HG02938 (cell line): ENCODE data around the gene SRGAP2C.
"Not testable (repeated sequence)": the region's sequence is repeated elsewhere in the genome, so short reads cannot be mapped to it uniquely, and the experiment has no call there.

Experiments
- ATAC-seq: cut with Tn5 transposase; IDR thresholded peaks from one replicate; pipeline ENCODE4 v1.9.1; 2021; ENCODE audit warnings: mild to moderate bottlenecking, moderate library complexity; ENCODE audit not compliant: unreplicated experiment

Gene SRGAP2C

DNA sequence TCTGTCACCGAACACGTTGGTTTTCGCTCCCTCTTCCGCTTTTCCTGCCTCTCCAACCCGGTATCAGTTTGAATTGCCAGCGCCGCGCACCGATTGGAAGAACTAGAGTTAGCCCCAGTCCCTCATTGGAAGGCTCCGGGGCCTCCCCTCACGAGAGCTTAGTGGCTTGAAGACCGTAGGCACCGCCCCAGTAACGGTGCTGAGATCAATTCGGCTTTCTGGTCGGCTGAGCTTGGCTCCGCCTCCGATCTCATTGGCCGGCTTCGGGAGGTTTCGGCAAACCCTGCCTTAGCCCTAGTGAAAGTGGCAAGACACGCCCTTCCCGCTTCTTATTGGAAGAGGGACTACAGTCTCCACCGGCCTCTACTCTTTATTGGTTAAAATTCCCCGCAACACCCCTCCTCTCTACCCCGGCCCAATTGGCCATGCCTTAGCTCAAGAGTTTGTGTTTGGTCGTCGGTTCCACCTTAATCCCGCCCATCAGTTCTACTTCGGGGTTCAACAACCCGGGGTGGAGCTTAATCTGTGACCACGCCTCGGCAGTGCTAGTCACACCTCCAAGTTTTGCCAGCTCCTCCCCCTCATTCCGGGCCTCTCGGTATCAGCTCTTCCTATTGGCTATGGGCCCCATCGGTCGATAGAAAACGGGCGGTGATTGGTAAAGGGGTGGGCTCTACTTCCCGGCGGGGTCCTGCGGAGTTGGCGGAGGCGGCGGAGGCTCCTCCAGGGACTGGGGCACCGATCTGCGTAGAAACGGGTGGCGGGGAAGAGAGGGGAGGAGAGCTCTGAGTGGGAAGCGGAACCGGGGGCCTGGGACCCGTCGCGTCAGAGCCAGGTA, at the start of gene SRGAP2C, which contains the start of gene FAM72B:
SRGAP2C (plus strand) TSS at position 686 of the 838 bp plus-strand sequence. CDS start 2,472 bp downstream, outside the sequence.
FAM72B (minus strand) TSS at position 51 of the 838 bp plus-strand sequence. CDS start 851 bp downstream, outside the sequence.
- peak; percentile 77 for ATAC-seq

DNA sequence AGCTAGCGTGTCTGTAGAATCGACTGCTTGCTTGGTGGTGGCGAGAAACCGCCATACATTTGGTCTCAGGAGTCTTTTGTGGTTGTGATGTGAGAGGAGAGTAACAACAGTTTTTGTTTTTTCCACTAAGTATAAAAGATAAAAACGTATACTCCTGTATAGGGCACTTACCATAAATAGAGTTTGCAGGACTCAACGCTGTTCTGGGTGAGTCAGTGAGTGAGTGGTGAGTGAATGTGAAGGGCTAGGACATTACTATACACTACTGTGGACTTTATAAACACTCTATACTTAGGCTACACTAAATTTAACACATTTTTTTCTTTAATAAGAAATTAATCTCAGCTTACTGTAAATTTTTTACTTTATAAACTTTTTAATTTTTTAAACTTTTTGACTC, 44.4 kb upstream of the SRGAP2C start:
- not testable (repeated sequence) for ATAC-seq

DNA sequence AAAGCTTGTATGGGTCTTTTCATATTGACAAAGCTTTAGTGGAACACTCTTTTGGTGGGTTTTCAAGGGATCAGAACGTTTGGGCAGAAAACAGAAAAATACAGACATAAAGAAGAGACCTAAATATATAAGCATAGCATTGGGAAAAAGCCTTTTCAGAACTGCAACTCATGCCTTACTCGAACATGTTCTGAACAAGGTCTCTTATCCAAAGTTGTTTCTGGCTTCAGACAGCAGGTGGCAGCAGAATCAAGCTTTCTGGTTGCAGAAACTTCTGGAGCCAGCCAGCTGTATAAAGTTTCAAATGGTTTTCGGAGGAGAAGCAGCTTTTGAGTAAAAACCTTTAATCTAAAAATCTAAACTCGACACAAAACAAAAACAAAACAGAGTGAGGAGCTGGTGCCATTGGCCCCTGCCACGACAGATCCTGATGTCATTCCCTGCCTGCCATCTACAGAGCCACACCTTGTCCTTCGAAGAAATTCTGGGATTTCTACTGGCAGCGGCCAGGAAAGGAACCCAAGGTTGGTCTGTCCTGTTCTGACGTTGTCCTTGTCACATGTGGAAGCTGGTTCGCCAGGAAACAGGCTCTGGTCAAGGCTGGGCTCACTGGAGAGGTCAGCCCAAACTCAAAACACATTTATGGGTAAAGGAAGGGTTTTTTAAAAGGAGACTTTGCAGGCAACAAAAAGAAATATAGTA, 36.1 kb upstream of the SRGAP2C start:
- not testable (repeated sequence) for ATAC-seq

DNA sequence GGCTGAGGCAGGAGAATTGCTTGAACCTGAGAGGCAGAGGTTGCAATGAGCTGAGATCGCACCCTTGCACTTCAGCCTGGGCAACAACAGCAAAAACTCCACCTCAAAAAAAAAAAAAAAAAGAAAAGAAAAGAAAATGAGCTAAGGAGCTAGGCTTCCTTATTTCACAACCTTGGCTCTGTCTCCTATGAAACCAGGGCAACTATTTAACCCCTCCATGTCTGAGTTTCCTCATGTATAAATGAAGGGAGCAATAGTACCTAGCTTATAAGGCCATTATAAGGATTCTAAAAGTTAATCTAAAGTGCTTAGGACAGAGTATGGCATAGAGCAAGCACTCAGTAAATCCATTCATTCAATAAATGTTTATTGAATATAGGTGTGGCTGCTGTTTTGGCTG, 33.5 kb upstream of the SRGAP2C start:
- ATAC-seq: not testable (repeated sequence)

DNA sequence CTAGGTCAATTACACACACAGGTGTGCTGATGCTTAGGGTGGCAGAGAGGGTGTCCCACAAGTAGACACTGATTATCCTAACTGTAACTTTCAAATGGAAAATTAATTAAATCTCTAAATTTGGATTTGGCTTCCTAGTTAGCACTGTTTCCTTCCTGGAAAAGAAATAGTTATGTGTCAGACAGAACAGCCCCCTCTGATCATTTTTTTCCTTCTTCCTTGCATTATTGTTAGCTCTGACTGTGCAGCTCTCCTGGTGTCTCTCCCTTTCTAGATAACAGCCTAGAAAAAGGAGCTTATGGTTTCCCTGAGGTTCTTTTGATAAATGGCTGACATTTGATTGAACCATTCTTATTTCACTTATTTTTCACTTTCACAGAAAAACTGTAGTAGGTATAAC, 32.0 kb upstream of the SRGAP2C start:
- ATAC-seq: not testable (repeated sequence)

DNA sequence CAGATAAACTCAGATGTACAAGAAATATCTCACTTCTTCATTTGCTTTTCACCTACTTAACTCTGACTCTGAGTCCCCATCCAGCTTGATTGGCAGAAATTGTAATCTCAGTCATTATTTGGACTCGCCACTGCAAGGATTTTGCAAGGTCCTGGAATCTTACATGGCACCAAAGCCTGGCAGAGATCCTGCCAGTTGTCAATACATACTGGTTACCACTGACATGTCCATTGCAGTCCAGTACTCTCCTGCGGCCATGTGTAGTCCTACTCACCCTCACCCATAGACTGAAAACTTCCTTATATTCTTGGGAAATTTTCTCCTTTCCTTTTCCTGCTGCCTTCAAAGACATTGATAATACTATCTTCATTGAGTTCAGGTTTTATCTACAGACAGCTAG, 30.0 kb upstream of the SRGAP2C start:
- not testable (repeated sequence) for ATAC-seq

DNA sequence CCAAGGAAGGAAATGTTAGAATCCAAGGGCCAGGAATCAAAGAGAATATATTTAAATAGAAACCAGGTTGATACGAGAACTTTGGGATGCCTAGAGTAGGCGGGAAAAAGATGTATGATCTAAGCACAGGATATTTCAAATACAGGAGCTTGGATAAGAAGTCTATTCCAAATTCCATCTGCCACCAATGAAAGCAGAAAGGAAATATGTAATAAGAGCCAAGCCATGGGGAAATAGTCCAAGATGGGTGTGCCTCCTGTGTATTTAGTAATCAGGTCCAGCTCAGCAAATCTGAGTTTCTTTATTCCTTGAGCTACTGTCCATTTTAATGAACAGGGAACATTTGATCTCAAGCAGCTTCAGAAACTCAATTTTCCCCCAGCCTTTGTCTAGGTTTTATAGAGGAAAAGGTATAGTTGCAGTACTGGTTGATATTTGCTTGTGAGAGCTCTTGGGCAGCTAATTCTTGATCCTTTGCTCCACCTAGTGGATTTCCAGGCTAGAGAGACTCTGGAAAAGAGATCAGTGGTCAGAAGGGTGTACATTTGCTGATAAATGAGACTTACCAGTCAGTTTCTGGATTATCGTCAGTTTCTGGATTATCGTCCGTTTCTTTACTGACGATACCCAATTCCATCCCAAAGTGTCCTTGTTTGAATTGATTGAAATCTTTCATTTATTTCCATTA, 29.0 kb upstream of the SRGAP2C start:
- ATAC-seq: not testable (repeated sequence)

DNA sequence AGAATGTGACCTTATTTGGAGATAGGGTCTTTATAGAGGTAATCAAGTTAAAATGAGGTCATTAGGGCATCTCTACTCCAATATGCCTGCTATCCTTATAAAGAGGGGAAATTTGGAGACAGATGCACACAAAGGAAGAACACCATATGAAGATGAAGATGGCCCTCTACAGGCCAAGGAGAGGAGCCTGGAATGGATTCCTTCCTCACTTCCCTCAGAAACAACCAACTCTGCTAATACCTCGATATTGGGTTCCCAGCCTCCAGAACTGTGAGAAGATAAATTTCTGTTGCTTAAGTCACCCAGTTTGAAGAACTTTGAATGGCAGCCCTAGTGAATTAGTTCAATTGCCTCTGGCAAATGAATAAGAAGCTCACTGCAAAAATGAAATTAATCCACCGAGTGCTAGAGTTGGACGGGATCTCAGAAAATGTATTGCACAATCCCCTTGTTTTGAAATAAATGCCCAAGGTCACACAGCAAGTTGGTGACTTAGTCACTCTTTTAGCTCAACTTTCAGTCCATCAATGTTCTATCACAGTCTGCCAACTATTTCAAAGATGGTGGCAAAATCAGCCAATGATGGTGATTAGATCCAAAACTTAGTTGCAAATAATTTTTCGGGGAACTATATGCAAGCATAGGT, 27.7 kb upstream of the SRGAP2C start:
- ATAC-seq: not testable (repeated sequence)

DNA sequence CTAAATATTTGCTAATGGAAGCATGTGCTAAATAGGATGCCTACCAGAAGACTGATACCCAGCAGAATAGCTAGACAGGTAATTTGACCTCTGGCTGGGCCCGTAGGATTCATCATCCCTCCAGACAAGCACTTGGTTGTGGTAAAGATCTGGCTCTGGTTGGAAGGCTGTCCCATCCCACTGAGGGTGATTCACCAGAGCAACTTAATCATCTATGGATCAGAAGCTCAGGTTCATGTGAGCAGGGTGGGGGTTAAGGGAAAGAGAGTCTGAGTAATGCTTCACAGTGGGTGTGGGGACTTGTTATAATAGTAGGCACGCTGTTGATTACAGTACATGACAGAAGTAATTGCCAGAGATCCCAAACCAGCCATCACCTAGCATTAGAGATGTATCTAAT, 27.2 kb upstream of the SRGAP2C start:
- not testable (repeated sequence) for ATAC-seq

DNA sequence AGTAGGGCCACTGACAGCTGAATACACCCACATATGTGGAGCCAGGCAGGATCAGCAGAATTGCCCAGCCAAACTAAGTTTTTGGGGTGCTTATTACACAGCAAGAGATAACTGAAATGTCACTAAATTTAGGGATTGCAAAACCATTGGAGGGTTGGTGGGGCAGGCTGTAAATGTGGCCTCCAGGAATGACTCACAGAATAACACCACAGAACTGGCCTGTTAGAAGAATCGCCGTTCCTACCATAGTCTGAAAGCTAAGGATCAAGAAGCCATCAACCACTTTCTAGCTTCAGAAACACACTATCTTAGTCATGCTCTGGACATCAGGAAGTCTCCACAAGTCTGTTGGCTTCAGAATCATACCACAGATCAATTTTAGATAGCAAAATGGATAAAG, 24.7 kb upstream of the SRGAP2C start:
- ATAC-seq: not testable (repeated sequence)

DNA sequence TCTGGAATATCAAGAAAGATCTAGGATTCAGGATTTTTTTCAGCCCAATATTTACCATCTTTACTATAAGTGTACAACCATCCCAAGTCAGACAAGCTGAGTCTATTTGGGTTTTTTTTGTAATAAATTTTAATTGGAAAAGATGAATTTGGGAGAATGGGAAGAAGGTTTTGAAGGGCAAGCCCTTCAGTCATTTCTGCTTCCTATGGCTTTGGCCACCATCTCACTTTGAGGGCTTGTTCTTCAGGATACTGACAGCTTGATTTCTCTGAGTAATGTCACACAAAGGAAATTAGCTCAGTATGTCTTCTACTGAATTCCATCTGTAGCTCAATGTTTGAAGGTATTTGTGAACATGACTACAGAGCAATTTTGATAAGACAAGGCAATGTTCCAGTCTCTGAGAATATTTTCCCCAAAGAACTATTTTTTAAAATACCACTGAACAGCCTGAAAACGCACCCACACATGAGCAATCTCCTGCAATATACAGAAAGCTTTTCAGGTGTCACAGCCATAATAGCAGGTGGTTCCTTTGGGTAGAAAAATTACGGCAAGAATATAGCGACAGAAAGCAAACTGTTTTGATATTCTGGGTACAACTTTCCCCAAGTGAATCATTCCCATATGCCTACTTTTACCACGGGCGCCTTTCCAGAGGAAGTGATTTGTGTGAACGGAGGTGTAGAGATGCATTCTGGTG, 23.4 kb upstream of the SRGAP2C start:
- ATAC-seq: not testable (repeated sequence)

DNA sequence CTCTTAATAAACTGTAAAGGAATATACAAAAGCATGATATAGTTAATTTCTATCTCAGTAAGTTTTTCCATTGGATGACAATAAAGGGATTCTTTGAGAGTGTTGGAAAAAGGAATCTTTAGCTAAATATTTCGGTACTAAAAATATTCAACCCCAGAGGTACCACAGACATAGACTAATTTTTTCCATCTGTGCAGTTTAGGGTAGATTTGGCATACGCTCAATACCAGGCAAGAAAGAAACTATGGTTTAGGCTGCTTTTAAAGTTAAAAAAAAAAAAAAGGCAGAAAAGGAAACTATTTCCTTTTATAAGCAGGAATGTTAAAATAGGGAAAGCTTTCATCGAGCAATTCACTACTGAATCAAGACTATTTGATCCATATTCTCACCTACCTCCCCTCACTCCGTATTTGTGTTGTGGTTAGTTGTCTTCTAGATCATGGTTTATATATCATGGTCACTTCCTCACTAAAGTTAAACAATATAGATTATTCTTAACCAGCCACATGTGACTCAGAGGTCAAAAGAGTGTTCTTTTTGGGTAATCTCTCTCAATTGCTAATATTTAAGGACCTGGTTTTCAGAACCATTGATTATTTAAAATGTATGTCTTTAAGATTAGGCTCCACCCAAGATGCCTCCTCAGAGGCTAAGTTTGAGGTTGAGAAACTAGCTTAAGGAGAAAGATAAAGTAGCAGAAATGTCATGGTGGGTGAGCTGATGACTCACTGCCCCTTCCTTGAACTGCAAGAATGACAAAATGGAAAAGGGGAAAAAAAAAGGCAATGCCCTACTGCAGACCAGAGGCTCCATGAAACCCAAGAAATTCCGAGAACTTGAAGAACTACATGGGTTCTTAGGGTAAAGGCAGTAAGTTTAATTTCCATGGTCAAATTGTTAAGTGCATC, 20.7 kb upstream of the SRGAP2C start:
- ATAC-seq: not testable (repeated sequence)

DNA sequence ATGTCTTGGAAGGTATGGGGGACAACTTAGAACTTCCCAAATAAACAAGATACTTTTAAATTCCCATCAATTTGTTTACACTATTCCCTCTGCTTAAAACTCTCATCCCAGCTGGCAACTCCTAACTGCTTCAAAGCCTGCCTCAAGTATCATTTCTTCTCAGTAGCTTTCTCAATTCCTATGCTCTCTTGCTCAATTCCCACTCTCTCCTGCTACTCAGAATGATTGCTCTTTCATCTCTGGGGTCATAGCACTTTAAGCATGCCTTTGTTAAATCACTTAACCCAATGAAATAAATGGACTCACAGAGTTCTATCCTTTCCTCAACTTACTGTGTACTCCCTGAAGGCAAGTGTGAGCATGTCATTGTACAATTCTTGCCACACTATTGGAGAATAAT, 19.5 kb upstream of the SRGAP2C start:
- ATAC-seq: not testable (repeated sequence)

DNA sequence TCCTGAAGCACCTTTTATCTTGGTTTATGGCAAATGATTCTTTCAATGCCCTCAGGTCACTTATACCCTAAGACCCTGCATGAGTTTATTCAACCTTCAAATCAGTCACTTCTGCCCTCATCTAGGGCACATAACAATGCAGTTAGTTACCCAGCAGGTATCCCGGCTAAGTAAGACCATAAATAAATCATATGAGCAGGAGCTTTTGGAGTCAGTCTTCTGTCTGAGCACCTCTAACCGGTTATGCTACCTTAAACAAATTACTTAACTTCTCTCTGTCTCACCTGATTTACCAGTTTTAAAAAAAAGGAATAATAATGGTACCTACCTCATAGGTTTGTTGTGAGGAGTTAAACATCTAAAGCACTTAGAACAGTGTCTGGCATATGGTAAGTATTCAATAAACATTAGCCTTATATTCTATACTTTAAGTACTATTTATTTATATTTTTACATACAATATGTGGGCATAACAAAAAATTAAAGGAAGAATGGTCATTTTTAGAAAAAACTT, 17.5 kb upstream of the SRGAP2C start:
- not testable (repeated sequence) for ATAC-seq

DNA sequence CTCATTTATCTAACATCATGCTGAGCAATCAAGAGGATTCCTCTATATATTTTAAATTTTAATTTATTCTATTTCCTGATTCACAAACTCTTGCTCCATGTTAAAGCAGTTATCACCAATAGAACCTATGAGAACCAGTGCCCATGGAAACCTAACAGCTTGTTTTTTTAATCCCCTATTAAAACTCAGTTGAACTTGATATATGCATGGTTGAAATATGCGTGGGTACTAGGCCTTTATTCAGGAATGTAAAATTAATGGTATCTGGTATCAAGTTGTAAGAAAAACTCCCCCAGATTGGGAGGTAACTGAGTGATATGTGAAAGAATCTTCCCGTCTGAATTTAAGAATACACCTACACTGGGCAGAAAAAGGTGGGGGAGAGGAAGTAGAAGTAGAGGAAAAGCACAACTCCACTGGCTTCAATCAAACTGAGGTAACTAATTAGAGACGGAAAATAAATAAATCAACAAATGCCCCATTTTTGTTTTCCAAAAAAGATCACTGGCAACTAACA, 16.6 kb upstream of the SRGAP2C start:
- not testable (repeated sequence) for ATAC-seq

DNA sequence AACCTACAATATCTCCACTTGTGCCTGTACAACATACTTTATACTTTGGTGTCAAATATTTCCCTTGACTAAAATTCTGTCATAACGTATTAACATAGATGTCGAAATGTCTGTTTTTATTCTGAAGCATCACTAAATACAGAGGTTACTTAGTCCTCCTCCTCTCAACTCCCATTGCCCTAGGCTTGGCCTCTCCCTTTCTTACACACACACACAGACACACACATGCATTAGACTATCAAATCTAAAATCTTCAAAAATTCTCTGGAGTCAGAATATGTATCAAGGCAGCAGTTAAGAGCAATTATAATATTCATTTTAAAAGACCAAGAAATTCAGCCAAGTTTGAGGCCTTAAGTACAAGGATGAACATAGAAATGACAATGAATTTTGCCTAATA, 8.1 kb upstream of the SRGAP2C start:
- not testable (repeated sequence) for ATAC-seq

DNA sequence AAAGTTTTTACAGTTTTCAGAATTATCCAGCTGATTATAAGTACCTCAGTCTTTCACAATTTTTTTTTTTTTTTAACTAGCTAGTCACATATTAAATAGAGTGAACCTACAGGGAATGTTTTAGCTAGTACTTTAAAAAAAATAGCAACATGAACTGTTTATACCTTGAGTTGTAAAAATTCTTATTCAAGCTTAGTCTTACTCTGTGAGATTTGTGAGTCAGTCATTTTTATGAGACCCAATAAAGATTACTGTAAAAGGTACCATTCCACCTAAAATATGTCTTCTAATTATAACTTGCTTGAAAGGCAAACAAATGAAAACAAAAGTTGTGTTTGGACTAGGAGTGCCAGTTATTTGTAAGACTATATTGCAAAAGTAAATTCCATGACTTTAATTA, 6.6 kb upstream of the SRGAP2C start:
- ATAC-seq: not testable (repeated sequence)

DNA sequence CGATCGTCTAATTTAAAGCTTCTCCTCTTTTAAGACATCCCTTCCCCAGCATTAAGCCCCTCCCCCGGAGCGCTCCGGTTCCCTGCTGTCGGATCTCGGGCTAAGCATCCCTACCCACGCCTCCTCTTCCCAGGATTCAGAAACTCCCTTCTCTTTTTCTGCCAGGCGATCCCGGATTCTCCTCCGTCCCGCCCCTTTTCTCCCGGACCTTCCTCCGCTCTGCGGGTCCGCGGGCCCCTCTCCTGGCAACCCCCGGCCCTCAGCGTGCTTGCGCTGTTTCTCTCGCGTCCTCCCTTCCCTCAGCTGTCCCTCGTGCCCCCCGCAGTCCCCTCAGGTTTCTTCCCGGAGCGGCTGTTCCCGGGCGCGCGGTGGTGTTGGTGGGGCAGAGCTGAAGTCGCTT, 908 bp upstream of the SRGAP2C start:
- not testable (repeated sequence) for ATAC-seq
